ENCODE measurements around the gene CENATAC. TPM values are rescaled to one million over a fixed set of nuclear protein-coding genes. Genes with fewer than 3 reads are reported as not detected.

CENATAC gene
- total RNA-seq, 2 experiments from 2014 or later = 121 to 122 TPM

DNA sequence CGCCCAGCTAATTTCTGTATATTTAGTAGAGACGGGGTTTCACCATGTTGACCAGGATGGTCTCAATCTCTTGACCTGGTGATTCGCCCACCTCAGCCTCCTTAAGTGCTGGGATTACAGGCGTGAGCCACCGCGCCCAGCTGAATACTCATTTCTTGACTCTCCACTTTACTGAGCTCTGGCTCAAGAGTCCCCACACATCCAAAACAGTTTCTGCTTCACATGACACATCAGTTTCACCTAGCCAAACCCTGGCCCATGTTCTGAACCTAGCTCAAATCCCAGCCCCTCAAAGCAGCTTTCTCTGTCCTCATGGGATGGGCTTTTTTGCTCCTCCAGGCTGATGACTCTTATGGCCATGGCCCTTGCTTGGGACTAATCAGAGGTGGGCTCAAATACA lies 49.3 kb downstream of the CENATAC start:
- DNase-seq = no peak
- no peak for TF ChIP-seq CTCF (IDR thresholded peaks at IDR 0.05)
- no peak overlapping the region for H3K27ac Mint-ChIP-seq
- H3K4me1 Mint-ChIP-seq (ENCODE audit: low read depth) = peaks cover 4% of the 10 kb centered on the region
- no peaks in the 10 kb centered on the region for H3K9me3 Mint-ChIP-seq
- ChIA-PET POLR2A (interaction anchor here (1.3 kb wide), 1 partner anchor 20 kb away, joined by 3 read pairs; the partner anchor contains the start of gene VPS11), CTCF (interaction anchor here (2.3 kb wide), 1 partner anchor 11 kb away, joined by 6 read pairs; no protein-coding TSS in a partner anchor)
- H3K36me3 ChIP-seq (ENCODE audit: insufficient read depth, low read length) = peaks cover 72% of the 10 kb centered on the region
- H3K27me3 ChIP-seq (ENCODE audit: control insufficient read depth in 1 of 2, insufficient read depth in 2 of 2, low read length in 2 of 2) = no peaks in the 10 kb centered on the region
- H3K27me3 Mint-ChIP-seq = no peaks in the 10 kb centered on the region
- no peak for ATAC-seq (ENCODE audit: poor library complexity)
- H3K4me3 Mint-ChIP-seq = no peak overlapping the region
- H3K27ac ChIP-seq (ENCODE audit: low read depth in 1 of 2, low read length in 2 of 2) = no peak overlapping the region
- peaks cover 11% of the 10 kb centered on the region for H3K4me1 ChIP-seq (ENCODE audit: insufficient read depth, low read length)
- intact Hi-C loops (cut with DNase I, micrococcal nuclease) = no loop called here
- peaks cover 73% of the 10 kb centered on the region for H3K36me3 Mint-ChIP-seq (ENCODE audit: low read depth)
- no peak overlapping the region for H3K4me3 ChIP-seq (ENCODE audit: low read length)
- H3K9me3 ChIP-seq (ENCODE audit: control insufficient read depth in 1 of 2, insufficient read depth in 1 of 2, low read length in 2 of 2) = no peaks in the 10 kb centered on the region

DNA sequence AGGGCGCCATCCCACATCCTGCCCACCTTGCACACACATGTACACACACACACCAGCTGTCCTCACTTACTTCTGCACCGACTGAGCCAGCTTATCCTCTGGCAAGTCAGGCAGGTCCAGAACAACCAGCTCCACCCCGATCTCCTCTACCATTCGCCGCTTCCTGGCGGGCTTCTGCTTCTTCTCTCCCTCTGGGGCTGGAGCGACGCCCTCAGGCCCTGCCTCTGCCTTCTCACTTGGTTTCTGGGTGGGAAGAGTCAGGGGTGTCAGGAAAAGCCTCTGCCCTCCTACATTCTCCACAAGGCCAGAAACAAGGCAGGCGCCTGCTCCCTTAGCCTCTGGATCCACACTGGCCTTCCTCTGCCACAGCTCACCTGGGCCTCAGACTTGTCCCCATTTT lies 50.7 kb downstream of the CENATAC start:
- Mint-ChIP-seq H3K4me1 (ENCODE audit: low read depth) (peaks cover 9% of the 10 kb centered on the region), H3K36me3 (ENCODE audit: low read depth) (peaks cover 87% of the 10 kb centered on the region), H3K4me3 (no peak overlapping the region), H3K27me3 (no peaks in the 10 kb centered on the region), H3K27ac (no peak overlapping the region), H3K9me3 (no peaks in the 10 kb centered on the region)
- intact Hi-C loops (cut with DNase I, micrococcal nuclease) = no loop called here
- H3K27ac ChIP-seq (ENCODE audit: low read depth in 1 of 2, low read length in 2 of 2) = no peak overlapping the region
- peaks cover 87% of the 10 kb centered on the region for H3K36me3 ChIP-seq (ENCODE audit: insufficient read depth, low read length)
- DNase-seq (no peak), ATAC-seq (ENCODE audit: poor library complexity) (no peak)
- ChIA-PET POLR2A (no interaction called here), CTCF (interaction anchor here (2.3 kb wide), 1 partner anchor 9 kb away, joined by 6 read pairs; no protein-coding TSS in a partner anchor)
- TF ChIP-seq CTCF (IDR thresholded peaks at IDR 0.05) = no peak
- H3K9me3 ChIP-seq (ENCODE audit: control insufficient read depth in 1 of 2, insufficient read depth in 1 of 2, low read length in 2 of 2) = no peaks in the 10 kb centered on the region
- H3K27me3 ChIP-seq (ENCODE audit: control insufficient read depth in 1 of 2, insufficient read depth in 2 of 2, low read length in 2 of 2) = no peaks in the 10 kb centered on the region
- H3K4me3 ChIP-seq (ENCODE audit: low read length) = no peak overlapping the region
- H3K4me1 ChIP-seq (ENCODE audit: insufficient read depth, low read length) = peaks cover 13% of the 10 kb centered on the region

- ChIA-PET POLR2A (no interaction called here), CTCF (interaction anchor here (2.3 kb wide), 1 partner anchor 9 kb away, joined by 6 read pairs; no protein-coding TSS in a partner anchor)
- Mint-ChIP-seq H3K9me3 (no peaks in the 10 kb centered on the region), H3K27me3 (no peaks in the 10 kb centered on the region), H3K27ac (no peak overlapping the region), H3K36me3 (ENCODE audit: low read depth) (peaks cover 92% of the 10 kb centered on the region), H3K4me1 (ENCODE audit: low read depth) (peaks cover 12% of the 10 kb centered on the region), H3K4me3 (no peak overlapping the region)
- intact Hi-C loops (cut with DNase I, micrococcal nuclease) = no loop called here
- Histone ChIP-seq H3K9me3 (ENCODE audit: control insufficient read depth in 1 of 2, insufficient read depth in 1 of 2, low read length in 2 of 2) (no peaks in the 10 kb centered on the region), H3K4me3 (ENCODE audit: low read length) (no peak overlapping the region), H3K4me1 (ENCODE audit: insufficient read depth, low read length) (peaks cover 13% of the 10 kb centered on the region), H3K36me3 (ENCODE audit: insufficient read depth, low read length) (peaks cover 91% of the 10 kb centered on the region), H3K27me3 (ENCODE audit: control insufficient read depth in 1 of 2, insufficient read depth in 2 of 2, low read length in 2 of 2) (no peaks in the 10 kb centered on the region), H3K27ac (ENCODE audit: low read depth in 1 of 2, low read length in 2 of 2) (no peak overlapping the region)
- no peak for TF ChIP-seq CTCF (IDR thresholded peaks at IDR 0.05)
- ATAC-seq (ENCODE audit: poor library complexity) = no peak
- no peak for DNase-seq
These were observed 51.1 kb downstream of the CENATAC start for GRCh38 chr11:119049081-119049480.

All from CD4-positive, alpha-beta T cell (primary cell).